Prostate gland (tissue), 2 donors: ENCODE results near the gene NEK9.

Source experiments
- POLR2A ChIP-seq: fragments of 450-650 bp; IDR thresholded peaks from one replicate; pipeline ENCODE4 v1.6.1; 2016; ENCODE audit warnings: antibody characterized with exemption, mild to moderate bottlenecking
- POLR2AphosphoS5 ChIP-seq: sonication (generic); formaldehyde crosslinking; IDR thresholded peaks from one replicate; pipeline ENCODE4 v1.6.1; 2017; ENCODE audit warnings: antibody characterized with exemption
- TF ChIP-seq, protein P1 (sequence below), 4 experiments: fragments of 200-600 bp in 2 of 4; fragments of 450-650 bp in 2 of 4; sonication (generic) in 2 of 4; IDR thresholded peaks; 1 replicate in 3 of 4; 2 replicates in 1 of 4; pipeline ENCODE4 v1.5.1; 2016 to 2019; ENCODE audit warnings: antibody characterized with exemption in 4 of 4, mild to moderate bottlenecking in 2 of 4, moderate library complexity in 2 of 4

DNA sequence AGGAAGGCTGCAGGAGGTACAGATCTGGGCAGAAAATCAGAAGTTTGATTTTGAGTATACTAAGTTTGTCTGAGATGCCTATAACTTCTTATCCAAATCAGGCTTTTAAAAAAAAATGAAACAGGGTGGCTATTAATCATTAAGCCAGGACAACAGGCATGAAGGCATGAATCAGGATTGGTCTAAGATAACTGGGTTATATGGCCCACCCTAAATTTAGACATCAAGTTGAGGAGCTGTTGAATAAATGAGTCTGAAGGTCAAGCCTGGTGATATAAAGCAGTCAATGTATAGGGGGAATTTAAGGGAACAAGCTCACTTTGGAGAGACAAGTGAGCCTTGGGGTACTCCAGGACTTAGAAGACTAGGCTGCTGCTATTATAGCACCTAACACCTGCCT lies 28.6 kb downstream of the NEK9 start:
- TF ChIP-seq POLR2A (no peak), POLR2AphosphoS5 (no peak)
- TF ChIP-seq, protein P1, sequence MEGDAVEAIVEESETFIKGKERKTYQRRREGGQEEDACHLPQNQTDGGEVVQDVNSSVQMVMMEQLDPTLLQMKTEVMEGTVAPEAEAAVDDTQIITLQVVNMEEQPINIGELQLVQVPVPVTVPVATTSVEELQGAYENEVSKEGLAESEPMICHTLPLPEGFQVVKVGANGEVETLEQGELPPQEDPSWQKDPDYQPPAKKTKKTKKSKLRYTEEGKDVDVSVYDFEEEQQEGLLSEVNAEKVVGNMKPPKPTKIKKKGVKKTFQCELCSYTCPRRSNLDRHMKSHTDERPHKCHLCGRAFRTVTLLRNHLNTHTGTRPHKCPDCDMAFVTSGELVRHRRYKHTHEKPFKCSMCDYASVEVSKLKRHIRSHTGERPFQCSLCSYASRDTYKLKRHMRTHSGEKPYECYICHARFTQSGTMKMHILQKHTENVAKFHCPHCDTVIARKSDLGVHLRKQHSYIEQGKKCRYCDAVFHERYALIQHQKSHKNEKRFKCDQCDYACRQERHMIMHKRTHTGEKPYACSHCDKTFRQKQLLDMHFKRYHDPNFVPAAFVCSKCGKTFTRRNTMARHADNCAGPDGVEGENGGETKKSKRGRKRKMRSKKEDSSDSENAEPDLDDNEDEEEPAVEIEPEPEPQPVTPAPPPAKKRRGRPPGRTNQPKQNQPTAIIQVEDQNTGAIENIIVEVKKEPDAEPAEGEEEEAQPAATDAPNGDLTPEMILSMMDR (IDR thresholded peaks at IDR 0.05) = no peak
